GM23248 (cell line): ENCODE results near the gene MT1A.

ENCODE experiments used
- EZH2 ChIP-seq: fragments of 200-600 bp; sonication (generic); IDR thresholded peaks from 2 replicates; pipeline ENCODE4 v1.6.1; 2018; ENCODE audit warnings: antibody characterized with exemption, mild to moderate bottlenecking; ENCODE audit not compliant: insufficient read depth, poor library complexity, severe bottlenecking
- EZH2phosphoT487 ChIP-seq: fragments of 200-600 bp; sonication (generic); IDR thresholded peaks from 2 replicates; pipeline ENCODE4 v1.6.1; 2018; ENCODE audit warnings: antibody characterized with exemption, moderate library complexity, mild to moderate bottlenecking, low read depth; ENCODE audit not compliant: insufficient read depth

GRCh38 chr16:56606476-56607108 lies 31.9 kb upstream of the MT1A start:
- no peak for TF ChIP-seq EZH2
- no peak for TF ChIP-seq EZH2phosphoT487
